ENCODE data around the gene CD58. TPM values are rescaled to one million over a fixed set of nuclear protein-coding genes. Genes with fewer than 3 reads are reported as not detected.
A peak's percentile ranks its signal among the peaks of the same experiment; 100 is the strongest.

Gene CD58
- total RNA-seq, 1 donor from 2014 or later, result 11.0 TPM

DNA sequence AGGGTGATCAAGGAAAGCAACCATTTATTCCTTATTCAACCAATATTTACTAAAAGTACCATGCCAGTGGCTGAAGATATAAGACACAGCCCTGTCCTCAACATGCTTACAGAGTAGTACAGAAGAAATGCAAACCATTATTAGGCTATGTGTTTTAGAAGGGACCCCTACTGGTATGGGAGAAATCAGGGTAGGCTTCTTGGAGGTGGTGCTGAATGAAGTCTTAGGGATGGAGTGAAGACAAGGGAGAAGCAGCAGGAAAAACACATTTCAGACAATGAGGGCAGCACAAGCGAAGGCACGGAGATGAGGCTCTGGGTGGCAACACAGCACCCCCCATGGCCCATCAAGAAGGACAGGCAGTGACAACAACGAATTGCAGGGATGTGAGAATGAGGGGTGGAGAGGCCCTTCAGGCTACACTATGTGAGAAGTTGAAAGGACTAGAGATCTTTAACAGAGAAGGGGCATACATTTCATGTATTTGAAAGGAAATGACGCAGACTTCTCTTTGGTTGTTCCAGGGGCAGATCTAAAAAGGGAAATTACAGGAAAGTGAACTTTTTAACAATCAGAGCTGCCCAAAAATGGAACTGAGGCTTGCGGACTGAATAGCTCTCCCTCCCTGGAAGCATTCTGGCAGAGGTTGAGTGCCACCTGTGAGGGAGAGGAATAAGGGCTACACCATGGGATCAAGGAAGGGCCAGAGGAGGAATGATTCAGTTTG is 16.8 kb upstream of the CD58 start:
- Mint-ChIP-seq H3K27ac (ENCODE audit: unreplicated experiment) (peak overlapping the region; percentile 68), H3K4me1 (ENCODE audit: unreplicated experiment) (peaks cover 47% of the 10 kb centered on the region), H3K9me3 (ENCODE audit: unreplicated experiment) (no peaks in the 10 kb centered on the region), H3K36me3 (ENCODE audit: unreplicated experiment) (peaks cover 9% of the 10 kb centered on the region), H3K4me3 (ENCODE audit: unreplicated experiment) (no peak overlapping the region), H3K27me3 (ENCODE audit: unreplicated experiment) (no peaks in the 10 kb centered on the region)
- TF ChIP-seq, protein P1, sequence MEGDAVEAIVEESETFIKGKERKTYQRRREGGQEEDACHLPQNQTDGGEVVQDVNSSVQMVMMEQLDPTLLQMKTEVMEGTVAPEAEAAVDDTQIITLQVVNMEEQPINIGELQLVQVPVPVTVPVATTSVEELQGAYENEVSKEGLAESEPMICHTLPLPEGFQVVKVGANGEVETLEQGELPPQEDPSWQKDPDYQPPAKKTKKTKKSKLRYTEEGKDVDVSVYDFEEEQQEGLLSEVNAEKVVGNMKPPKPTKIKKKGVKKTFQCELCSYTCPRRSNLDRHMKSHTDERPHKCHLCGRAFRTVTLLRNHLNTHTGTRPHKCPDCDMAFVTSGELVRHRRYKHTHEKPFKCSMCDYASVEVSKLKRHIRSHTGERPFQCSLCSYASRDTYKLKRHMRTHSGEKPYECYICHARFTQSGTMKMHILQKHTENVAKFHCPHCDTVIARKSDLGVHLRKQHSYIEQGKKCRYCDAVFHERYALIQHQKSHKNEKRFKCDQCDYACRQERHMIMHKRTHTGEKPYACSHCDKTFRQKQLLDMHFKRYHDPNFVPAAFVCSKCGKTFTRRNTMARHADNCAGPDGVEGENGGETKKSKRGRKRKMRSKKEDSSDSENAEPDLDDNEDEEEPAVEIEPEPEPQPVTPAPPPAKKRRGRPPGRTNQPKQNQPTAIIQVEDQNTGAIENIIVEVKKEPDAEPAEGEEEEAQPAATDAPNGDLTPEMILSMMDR (IDR thresholded peaks at IDR 0.05), result no peak
- no peak for DNase-seq (ENCODE audit: extremely low spot score, unreplicated experiment)

DNA sequence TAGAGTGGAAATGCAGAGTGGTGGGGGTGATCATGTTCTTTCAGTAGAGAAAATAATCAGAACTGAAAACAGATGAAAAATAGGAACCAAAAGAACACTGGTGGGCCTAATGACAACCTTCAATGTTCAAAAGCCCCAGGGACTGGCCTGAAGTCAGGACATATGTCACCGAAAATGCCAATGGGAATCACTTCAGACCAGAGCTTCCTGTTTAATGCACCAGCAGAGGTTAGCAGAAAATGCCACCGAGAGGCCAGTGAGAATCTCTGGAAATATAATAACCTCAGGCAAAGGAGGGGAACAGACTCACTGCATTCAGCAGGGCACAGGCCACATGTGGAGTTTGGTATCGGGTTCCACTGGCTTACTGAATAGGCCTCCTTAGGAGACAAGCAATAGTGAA is 15.9 kb upstream of the CD58 start:
- no peak for DNase-seq (ENCODE audit: extremely low spot score, unreplicated experiment)
- peaks cover 11% of the 10 kb centered on the region for H3K36me3 Mint-ChIP-seq (ENCODE audit: unreplicated experiment)
- no peaks in the 10 kb centered on the region for H3K9me3 Mint-ChIP-seq (ENCODE audit: unreplicated experiment)
- TF ChIP-seq, protein P1 (IDR thresholded peaks at IDR 0.05), result no peak
- H3K27me3 Mint-ChIP-seq (ENCODE audit: unreplicated experiment), result no peaks in the 10 kb centered on the region
- H3K27ac Mint-ChIP-seq (ENCODE audit: unreplicated experiment), result peak overlapping the region; percentile 93
- H3K4me1 Mint-ChIP-seq (ENCODE audit: unreplicated experiment), result peaks cover 43% of the 10 kb centered on the region
- H3K4me3 Mint-ChIP-seq (ENCODE audit: unreplicated experiment), result no peak overlapping the region

DNA sequence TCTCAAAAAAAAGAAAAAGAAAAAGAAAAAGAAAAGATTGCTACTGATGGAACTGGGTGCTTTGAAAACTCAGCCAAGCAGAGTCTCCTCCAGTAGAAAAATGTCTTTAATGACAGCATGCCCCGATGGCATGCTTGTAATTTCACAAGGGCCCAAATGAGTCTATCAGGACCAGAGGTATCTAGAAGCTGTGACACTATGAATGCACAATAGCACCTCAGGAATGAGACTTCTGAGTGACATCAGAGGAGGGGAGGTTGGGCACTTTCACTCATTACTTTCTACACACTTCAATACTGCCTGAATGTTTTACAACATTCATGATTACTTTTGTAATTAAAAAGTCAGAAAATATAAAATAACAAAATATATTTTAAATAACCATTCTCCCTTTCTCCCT is 15.1 kb upstream of the CD58 start:
- Mint-ChIP-seq H3K4me1 (ENCODE audit: unreplicated experiment) (peaks cover 40% of the 10 kb centered on the region), H3K27ac (ENCODE audit: unreplicated experiment) (peak overlapping the region; percentile 93), H3K9me3 (ENCODE audit: unreplicated experiment) (no peaks in the 10 kb centered on the region), H3K27me3 (ENCODE audit: unreplicated experiment) (no peaks in the 10 kb centered on the region), H3K4me3 (ENCODE audit: unreplicated experiment) (no peak overlapping the region), H3K36me3 (ENCODE audit: unreplicated experiment) (peaks cover 11% of the 10 kb centered on the region)
- TF ChIP-seq, protein P1 (IDR thresholded peaks at IDR 0.05), result no peak
- DNase-seq (ENCODE audit: extremely low spot score, unreplicated experiment), result no peak

DNA sequence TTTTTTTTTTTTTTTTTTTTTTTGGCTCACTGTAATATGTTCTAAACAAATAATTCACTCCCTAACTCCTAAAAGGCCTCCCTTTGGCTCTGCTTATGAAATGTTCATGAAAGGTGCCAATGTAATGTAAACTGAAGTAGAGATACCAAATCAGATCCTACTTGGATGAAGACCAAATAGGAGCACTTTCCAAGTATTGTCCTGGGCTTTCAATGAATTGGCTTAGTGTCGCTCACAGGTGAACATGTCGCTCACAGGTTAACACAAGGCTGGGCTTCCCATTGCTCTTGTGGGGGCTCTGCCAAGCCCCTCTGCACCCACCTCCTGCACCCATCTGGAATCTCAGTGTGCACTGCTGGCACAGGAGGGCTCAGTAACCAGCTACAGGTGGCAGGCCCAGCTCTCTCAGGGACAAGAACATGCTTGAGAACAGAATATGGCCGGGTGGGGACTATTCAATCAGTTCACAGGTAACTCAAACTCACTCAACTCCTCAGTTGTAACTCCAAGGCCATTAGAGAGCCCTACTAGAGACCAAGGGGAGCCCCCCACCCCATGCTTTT is 10.6 kb upstream of the CD58 start:
- H3K27ac Mint-ChIP-seq (ENCODE audit: unreplicated experiment), result no peak overlapping the region
- H3K4me1 Mint-ChIP-seq (ENCODE audit: unreplicated experiment), result peaks cover 9% of the 10 kb centered on the region
- no peaks in the 10 kb centered on the region for H3K9me3 Mint-ChIP-seq (ENCODE audit: unreplicated experiment)
- H3K27me3 Mint-ChIP-seq (ENCODE audit: unreplicated experiment), result no peaks in the 10 kb centered on the region
- peaks cover 19% of the 10 kb centered on the region for H3K36me3 Mint-ChIP-seq (ENCODE audit: unreplicated experiment)
- no peak for DNase-seq (ENCODE audit: extremely low spot score, unreplicated experiment)
- TF ChIP-seq, protein P1 (IDR thresholded peaks at IDR 0.05), result no peak
- H3K4me3 Mint-ChIP-seq (ENCODE audit: unreplicated experiment), result no peak overlapping the region

DNA sequence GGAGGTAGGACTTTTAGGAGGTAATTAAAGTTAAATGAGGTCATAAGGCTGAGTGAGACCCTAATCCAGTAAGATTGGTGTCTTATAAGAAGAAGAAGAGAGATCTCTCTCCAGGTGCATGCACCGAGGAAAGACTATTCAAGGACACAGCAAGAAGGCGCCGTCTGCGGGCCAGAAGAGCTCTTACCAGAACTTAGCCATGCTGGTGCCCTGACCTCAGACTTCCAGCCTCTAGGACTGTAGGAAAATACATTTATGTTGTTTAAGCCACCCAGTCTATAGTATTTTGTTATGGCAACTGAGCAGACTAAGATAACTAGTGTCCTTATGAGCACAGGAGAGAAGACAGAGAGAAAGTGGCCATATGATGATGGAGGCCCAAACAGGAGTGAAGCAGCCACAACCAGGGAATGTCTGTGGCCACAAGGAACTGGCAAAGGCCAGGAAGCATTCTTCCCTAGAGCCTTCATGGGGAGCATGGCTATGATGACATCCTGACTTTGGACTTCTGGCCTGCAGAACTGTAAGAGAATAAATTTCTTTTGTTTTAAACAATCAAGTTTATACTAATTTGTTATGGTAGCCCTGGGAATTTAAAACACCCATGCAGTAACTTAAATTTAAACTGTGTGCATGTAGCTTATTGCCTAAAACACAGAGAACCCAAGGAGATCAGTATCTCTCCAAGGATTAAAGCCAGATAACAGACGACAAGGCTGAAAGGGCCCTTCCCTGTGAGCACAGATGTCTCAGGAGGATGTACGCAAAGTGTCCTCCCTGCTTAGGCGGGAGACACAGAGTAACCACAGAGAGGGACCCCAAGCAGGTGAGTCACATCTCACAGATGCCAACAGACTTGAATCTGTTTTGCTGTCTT is 9.9 kb upstream of the CD58 start:
- Mint-ChIP-seq H3K27me3 (ENCODE audit: unreplicated experiment) (no peaks in the 10 kb centered on the region), H3K9me3 (ENCODE audit: unreplicated experiment) (no peaks in the 10 kb centered on the region), H3K4me3 (ENCODE audit: unreplicated experiment) (no peak overlapping the region), H3K36me3 (ENCODE audit: unreplicated experiment) (peaks cover 21% of the 10 kb centered on the region), H3K27ac (ENCODE audit: unreplicated experiment) (no peak overlapping the region), H3K4me1 (ENCODE audit: unreplicated experiment) (peaks cover 3% of the 10 kb centered on the region)
- TF ChIP-seq, protein P1 (IDR thresholded peaks at IDR 0.05), result no peak
- no peak for DNase-seq (ENCODE audit: extremely low spot score, unreplicated experiment)
